Inflammatory macrophage (primary cell): ENCODE results near the gene PGM5.
"Not testable (repeated sequence)": the region's sequence is repeated elsewhere in the genome, so short reads cannot be mapped to it uniquely, and the experiment has no call there.

Experiments
- DNase-seq, 2 donors: peaks; one replicate each; pipeline ENCODE4 v3.0.0-alpha.2; 2020 to 2022

Gene PGM5

DNA sequence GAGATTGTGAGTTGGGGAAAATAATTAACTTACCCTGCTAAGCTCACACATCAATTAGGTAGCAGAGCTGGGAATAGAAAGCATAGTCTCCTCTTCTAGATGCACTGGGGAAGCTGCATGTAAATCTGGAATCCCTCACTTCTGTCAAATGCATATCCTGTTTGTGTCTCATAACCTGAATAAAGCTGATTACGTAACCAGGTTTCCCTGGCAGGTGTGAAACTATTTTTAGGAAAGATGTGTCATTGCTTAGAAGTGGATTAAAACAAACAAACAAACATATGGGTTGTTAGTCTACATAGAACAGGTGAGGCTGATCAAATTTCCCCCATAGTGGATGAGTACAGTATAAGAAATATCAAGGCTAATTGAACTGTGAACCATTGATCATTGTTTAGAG lies 27.5 kb downstream of the PGM5 start:
- DNase-seq: not testable (repeated sequence)

DNA sequence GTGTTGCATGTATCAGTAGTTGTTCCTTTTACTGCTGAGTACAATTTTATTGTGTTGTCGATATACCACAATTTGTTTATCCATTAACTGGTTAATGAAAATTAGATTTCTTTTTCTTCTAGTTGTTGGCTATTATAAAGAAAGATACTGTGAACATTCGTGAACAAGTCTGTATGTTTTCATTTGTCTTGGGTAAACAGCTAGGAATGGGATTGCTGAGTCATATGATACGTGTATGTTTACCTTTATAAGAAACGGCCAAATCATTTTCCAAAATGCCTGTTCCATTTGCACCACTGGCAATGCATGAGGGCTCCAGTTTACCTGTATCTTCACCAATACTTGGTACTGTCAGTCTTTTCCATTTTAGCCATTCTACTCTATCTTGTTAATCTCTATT lies 33.1 kb downstream of the PGM5 start:
- not testable (repeated sequence) for DNase-seq

DNA sequence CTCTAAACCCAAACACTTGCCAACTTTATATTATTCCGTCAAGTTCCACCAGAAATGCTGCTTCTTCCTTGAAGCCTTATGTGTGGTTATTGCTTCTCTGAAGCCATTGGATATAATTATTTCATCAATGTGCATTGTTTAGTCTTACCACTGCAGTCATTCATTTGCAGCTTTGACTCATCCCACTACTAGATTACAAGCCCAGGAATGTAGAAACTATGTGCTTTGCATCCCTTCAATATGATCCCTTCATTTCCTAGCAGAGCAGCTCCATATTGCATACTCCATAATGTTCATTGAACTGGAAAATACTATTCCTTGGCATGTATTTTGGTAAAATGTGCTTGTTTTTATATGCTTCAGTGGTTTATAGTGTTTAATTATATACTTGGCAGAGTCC lies 34.3 kb downstream of the PGM5 start:
- DNase-seq: not testable (repeated sequence)

DNA sequence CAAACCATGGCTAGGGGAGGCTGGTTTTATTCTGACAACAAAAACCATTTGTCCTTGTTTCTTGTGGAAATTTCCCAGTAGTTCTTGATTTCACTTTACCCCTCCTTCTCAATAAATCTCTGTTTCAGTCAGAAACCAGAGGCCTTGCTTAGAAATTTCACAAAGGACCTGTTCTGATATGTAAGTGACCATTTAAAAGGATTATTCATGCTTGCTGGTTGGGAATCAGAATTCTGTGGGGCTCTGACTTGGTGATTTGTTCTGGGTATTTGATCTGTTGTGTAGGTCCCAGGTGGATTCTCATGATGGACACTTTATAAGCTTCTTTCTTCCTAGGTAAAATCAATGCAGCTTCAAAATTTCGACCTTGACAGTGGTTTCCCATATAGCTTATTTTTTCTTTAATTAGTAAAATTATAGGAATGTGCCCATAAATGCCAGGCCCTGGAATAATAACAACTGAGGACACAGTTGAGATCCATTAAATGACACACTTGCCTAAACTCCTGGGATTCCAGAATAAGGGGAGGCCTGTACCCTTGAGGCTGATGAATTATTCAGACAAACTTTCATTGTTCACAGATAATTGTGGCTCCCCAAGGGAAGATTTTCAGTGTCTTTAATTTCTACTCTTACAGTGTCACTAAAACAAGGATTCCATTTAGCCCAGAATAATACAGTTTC lies 40.1 kb downstream of the PGM5 start:
- DNase-seq: not testable (repeated sequence)

DNA sequence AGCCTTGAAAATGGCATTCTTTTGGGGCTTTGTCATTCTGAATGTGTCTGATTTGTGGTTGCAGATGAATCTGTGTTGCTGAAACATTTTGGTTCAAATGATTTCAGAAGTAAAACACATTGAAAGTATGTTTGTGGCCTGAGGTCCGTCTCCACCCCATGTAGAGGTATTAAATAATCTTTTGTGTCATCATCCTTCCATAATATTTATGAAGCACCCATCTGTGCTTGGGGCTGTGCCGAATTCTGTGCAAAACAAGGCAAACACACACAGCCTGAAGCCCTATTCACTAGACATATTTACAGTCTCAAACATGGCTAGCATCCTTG lies 40.6 kb downstream of the PGM5 start:
- not testable (repeated sequence) for DNase-seq

DNA sequence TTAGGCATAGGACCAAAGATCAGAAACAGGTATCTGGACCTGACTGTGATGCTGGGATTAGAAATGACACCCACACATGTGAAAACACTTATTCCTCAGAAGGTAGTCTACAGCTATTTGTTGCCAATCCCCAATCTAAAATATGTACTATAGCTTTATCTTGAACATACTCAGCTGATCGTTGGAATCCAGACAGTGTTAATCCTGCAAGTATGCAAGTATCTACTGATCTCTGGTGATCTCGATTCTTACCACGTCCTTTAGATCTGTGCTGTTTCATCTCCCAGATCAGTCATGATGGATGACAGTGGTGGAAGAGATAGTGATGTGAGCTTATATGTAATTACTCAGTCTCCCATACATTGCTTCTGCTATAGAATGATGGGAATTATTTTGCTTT lies 41.4 kb downstream of the PGM5 start:
- DNase-seq: not testable (repeated sequence)

DNA sequence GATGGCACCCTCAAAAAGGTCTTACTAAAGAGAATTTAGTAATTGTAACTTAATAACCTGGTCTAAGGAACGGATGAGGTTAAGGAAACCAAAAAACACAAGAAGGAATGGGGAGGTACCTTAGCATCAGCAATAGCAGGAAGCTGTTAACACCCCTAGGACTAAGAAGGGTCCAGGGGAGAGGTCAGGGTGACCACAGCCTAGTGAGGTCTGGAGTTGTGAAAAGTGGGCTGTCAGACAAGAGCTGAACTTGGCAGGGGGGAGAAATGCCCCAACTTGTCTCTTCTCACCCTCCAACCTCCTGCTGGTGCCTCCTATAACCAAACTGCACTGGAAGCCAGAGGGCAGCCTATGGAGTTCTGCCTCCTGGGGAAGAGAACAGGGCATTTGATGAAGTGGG lies 41.9 kb downstream of the PGM5 start:
- not testable (repeated sequence) for DNase-seq

DNA sequence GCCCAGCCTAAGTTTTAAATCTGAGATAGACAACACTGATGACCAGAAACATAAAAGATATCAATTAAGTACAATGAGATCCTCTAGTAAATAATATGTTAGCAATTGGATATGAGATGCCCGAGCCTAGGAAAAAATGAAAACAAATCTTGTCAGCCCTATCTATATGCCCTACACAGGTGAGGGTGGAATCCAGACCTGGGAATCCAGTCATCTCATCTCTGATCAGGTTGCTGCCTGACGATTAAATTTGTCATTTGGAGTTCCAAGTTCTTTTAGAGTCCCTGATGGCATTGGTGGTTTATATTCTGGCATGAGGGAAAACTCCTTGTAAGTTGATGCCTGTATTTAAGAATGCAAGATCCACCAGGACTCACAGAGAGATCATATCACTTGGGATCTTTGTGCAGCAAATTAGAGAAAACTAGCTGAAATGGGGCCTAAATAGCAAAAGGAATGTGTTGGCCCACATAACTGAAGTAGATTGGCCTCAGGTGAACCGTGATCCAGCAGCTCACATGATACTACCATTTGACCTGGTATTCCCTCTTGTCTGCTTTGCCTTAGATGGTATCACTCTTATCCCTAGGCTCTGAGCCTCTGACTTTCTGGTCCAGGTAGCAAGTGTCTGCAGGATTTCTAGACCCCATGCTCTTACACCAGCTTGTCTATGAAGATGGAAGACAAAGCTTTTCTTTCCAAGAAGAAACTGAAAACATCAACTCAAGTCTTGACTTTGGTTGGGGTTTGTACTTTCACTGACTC lies 48.2 kb downstream of the PGM5 start:
- not testable (repeated sequence) for DNase-seq

DNA sequence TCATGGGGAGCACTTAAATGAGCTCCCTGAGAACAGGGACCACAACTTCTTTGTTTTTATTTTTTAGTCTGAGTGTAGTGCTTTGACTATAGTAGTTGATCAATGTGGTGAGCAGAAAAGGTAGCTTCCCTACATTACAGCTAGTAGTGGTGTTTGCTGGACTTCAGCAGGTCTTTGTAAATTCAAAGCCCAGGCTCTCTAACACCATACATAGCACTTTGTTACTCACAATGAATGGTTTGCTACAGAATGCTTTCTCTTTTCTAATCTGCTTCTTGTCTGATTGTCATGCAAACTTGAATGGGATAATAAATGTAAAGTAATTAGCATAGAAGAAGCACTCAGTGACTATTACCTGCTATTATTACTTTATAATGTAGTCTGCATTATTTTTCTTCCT lies 55.5 kb downstream of the PGM5 start:
- DNase-seq: not testable (repeated sequence)

DNA sequence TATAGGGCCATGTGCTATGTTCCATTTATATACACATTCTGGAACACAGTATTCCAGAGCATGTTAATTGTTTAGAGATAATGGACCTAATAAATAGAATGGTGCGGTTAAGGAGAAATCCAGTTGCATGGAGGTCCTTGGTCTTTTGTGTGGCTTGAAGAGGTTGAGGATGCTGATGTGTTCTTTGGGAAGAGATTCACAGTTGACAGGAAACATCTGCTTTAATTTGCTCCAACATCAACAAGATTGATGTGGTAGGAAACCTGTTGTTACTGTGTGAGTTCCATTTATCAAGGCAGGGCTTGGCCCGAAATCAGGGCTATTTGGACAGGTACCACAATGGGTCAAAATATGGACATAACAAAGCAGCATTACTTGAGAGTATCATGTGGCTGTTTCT lies 56.3 kb downstream of the PGM5 start:
- not testable (repeated sequence) for DNase-seq

DNA sequence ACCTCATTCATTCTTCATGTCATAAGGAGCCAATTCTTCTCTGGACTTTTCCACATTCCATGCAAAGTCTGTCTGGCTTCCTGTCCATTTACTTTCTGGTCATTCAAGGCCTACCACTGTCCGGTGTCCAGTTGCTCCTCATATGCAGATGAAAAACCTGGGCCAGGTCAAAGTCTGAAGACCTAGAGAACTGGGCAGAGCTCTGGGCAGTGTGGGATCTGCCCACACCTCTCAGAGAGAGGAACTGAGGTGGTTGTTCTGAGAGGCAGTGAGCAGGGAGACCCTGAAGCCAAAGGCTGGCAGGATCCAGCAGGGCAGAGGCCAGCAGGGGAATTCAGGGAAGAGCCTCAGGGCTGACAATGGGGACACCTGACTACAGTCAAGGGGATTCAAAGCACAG lies 58.7 kb downstream of the PGM5 start:
- DNase-seq: not testable (repeated sequence)

DNA sequence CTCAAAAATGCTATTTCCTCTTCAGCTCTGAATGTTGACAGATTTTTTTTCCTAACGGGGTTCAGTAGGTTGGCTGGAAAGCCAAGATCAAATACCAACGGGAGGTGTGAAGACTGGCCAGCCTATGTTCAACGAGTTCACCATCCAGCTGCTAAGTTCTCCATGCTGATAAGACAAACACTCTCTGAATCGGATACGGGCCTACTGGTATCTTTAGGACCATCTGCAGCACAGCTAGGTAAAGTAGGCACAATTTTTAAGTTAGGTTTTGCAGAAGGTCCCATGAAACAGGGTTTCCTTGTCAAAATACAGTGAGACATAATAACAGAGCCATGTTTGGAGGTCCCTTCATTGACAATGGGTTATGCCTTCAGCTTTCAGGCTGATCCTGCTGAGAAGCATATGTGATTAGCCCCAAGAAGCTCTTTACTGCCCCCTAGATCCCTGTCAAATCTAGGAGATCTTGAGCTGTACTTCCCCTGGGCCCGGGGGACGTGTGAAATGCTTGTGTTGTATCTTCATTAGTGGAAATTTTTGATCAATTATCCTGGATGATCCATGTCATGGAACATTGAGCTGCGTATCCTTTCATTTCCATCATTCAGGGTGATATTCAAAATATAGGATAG lies 60.6 kb downstream of the PGM5 start:
- DNase-seq: peak; percentile 44 to 63

DNA sequence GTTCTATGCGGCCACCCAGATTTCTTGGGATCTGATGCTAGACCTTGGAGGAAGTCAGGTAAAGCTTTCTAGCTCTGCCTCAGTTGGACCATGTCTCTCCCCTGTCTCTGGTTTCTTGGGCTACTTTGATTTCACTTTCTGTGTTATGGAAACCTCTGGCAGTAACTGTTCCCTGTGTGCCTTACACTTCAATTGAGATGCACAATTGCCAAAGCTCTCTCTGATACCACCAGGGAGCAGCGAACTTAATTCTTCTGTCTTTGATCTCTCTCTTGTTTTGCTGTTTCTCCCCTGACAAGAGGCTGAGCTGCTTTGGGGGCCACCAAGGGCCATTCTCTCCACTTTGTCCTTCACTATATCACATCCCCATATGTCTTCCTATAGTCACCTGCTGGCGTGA lies 61.4 kb downstream of the PGM5 start:
- no peak for DNase-seq

DNA sequence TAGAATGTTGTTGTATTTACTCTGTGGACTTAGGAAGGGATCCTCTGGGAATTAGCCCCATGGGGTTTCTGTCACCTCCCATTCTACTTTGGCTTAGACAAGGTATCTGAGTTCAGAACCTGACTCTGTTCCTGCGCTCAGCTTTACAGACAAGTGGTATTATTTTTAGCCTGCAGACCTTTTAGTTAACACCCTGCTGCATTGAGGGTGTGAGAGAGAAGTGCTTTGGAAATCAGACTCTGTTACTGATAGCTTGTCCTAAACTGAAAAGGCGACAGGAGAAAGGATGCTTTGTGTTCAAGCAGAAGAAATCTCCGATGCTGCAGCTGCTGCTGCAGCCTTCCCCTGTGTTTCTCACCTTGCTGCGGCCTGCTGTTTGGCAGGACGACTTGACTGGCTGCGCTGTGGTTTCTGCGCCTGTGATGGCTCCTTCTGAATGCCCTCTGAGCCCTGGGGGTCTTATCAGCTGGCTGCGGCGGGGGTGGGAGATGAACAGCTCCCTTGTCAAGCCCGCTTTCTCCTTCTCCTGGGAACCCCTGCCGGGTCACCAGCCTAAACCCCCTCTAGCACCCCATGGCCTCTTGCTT lies 61.9 kb downstream of the PGM5 start:
- DNase-seq: no peak

DNA sequence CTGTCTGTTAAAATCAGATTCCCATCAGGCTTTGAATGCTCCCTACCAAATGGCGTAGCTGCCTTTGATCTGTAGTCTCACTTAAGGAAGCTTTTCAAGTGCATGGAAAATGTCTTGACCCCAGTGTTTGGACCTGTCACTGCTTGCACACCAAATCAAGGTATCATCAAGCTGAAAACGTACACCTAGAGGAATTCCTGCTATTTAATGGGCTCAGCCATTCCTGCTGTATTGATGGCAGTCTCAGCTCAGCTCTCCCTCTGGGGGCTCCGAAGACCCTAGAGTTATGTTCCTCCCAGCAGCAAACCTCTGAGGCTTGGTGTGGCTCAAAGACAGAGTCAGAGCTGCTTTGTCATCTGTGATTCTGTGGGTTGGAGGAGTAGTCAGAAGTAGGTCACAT lies 63.5 kb downstream of the PGM5 start:
- DNase-seq: no peak

DNA sequence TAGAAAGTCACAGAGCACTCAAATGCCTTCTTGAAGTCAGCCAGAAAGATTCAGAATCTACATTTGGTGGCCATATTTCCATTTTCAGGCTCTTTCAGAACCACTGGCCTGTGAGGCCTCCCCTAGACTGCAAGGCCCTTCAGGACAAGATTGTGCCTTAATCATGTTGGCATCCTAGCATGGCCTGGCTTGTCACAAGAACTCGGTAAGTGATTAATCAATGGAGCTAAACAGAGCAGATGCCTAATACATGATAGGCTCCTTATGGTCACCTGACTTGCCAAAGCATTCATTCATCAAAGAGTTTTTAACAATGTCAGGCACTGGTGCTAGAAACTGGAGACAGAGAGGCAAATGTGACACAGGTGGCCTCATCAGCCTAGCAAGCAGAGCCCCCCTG lies 70.3 kb downstream of the PGM5 start:
- no peak for DNase-seq

DNA sequence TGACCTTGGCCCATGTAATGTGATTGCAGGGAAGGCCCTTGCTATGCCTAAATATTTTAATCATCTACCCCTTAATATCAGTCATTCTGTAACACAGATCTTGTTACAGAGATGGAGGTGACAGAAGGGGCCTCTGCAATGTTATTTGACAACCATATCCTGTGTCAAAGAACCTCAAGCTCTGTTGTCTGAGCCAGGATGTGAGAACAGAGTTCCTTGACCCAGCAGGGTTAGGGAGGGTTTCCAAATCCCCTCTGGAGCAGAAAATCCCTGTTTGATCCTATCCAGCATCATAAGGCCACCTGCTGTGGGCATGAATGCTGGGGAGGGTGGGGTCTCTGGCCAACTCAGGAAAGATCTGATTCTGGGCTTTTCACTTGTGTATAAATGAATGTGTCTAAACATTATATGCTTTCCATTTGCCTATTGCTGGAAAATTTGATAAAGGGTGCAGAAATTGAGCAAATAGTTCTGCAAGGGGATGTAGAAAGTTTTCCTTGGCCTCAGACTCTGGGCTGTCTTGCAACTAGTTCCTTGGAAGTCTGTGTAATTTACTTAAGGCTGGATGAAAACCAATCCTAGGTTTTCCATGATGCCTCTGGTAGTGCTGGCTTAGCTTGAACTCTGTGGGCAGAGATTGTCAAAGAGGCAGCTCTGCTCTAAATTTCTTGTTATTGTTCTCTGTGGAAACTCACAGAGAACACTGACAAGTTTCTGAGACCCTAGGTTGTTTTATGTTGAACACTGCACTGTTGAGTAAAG lies 71.0 kb downstream of the PGM5 start:
- DNase-seq: no peak

DNA sequence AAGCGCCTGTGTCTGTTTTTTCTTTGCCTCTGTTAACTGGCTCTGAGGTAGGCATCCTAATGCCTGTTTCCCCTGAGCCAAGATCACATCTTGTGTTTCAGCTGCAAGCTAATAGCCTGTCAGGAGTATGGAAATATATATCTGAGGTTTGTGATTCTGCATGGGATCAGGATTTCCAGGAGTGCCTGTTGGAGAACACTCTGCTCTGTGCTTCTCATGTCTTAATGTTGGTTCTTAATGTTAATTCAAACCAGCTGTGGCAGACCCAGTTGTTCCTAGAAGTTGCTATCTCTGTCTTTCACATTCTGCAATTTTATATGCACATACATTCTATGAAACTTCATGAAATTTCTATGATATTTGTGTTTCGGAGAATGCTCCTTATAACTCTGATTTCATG lies 72.1 kb downstream of the PGM5 start:
- no peak for DNase-seq

DNA sequence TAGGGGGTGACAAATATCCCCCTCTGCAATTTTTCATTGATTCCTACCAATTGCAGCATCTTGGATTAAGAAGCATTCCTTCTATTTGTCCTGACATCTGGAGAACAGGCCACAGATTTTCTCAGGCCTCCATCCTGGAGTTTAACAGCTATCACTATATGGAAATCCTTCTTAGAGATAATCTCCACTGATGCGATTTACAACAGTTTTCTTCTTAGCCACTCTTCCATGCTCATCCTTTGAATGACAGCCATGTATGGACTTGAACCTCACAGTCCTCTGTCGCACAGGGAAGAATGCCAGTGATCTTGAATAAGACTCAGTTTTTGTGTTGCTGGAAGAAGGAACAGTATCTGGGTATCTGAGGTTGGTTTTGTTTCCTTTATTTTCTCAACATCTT lies 73.2 kb downstream of the PGM5 start:
- DNase-seq: no peak

DNA sequence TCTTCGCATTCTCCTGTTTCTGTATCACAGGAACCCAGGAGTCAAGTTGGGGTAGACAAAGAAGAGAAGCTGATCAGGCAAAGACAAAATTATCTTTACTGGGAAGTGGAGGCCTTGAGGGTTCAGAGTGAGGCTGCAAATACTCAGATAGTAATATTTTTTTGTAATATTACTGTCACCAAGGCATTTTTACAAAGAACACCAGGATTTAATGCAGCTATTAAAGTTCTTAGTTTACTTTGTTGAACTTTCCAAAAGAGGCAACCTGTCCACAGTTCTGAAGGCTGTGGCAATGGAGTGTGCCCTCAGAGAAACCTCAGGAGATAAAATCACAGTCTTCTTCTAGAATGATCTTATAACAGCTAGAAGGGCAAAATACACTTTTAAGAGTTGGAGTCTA lies 74.9 kb downstream of the PGM5 start:
- DNase-seq: no peak

DNA sequence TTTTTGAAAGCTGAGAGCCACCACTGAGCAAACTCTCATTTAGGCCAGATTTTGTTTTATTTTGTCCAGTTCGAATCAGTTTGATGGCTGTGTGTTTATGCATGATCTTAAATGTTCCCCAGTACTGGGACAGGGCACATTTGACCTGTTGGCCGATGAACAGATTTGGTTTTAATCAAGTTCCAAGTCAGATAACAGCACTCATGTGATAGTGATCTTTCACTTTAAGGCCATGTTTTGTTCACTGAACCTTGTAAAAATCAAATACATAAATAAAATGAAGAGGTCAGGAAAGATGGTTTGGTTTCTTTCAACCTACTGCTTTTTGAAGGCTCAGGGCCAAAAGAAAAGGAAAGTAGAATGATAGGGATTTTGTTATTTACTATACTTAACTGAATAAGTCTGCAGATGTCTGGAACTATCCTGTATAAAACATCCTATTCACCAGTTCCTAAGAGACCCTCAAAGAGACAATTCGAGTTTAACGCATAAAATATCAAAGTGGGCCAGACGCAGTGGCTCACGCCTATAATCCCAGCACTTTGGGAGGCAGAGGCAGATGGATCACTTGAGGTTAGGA lies 77.2 kb downstream of the PGM5 start:
- DNase-seq: no peak

DNA sequence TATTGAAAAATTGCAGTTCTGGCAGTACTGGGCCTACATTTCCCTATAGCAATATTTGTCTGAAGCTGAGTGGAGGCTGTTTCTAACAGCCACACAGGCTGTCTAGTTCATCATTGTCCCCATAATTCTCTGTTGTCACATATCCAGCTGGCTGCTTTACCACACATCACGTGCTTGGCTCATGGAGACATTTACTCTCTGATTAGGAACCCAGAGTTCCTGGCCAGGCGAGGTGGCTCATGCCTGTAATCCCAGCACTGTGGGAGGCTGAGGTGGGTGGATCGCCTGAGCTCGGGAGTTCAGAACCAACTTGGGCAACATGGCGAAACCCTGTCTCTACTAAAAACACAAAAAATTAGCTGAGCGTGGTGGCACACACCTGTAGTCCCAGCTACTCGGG lies 81.4 kb downstream of the PGM5 start:
- DNase-seq: no peak

DNA sequence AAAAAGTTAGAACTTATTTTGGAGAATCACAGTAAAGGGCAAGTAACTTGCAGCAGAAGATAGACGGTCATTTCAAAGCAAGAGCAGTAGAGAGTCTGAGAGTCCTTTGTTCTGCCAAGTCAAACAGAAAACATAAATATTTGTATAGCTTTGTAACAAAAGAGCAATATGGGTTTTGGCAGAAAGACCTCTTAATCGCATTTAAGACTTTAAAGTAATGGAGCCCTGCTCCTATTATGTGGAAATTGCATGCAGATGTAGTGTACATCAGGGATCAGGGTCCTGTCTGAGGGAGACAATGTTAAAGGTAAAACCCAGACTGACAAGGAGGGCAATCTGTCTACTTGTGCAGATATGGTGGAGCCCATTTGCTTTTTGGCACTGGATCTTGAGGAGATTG lies 87.2 kb downstream of the PGM5 start:
- DNase-seq: no peak
